Esophagus muscularis mucosa (tissue), 4 donors: ENCODE data around the gene EXTL2.

ENCODE experiments used
- CTCF ChIP-seq, 3 experiments: fragments of 200-600 bp in 2 of 3; fragments of 450-650 bp in 1 of 3; sonication (generic) in 2 of 3; IDR thresholded peaks; one replicate each; pipeline ENCODE4 v1.5.1; 2017 to 2019; ENCODE audit warnings: antibody characterized with exemption in 3 of 3, mild to moderate bottlenecking in 2 of 3, moderate library complexity in 1 of 3
- EP300 ChIP-seq: sonication (generic); formaldehyde crosslinking; IDR thresholded peaks from one replicate; pipeline ENCODE4 v1.6.1; 2017; ENCODE audit warnings: antibody characterized with exemption
- POLR2A ChIP-seq: fragments of 450-650 bp; IDR thresholded peaks from one replicate; pipeline ENCODE4 v1.6.1; 2017; ENCODE audit warnings: antibody characterized with exemption, moderate library complexity, mild to moderate bottlenecking, low read depth

- no peak for TF ChIP-seq CTCF (IDR thresholded peaks at IDR 0.05)
- TF ChIP-seq POLR2A, result no peak
- no peak for TF ChIP-seq EP300
Observed at GRCh38 chr1:100879422-100879821, 15.2 kb downstream of the EXTL2 start.
